HG03280 (cell line): ENCODE data around the gene MCM5.
"Not testable (repeated sequence)": the region's sequence is repeated elsewhere in the genome, so short reads cannot be mapped to it uniquely, and the experiment has no call there.

ENCODE experiments used
- ATAC-seq: cut with Tn5 transposase; IDR thresholded peaks from one replicate; pipeline ENCODE4 v1.9.1; 2021; ENCODE audit warnings: mild to moderate bottlenecking, moderate library complexity; ENCODE audit not compliant: unreplicated experiment

MCM5 gene

GRCh38 chr22:35450824-35451569 lies 51.1 kb downstream of the MCM5 start:
- ATAC-seq: no peak

- no peak for ATAC-seq
Measured at GRCh38 chr22:35451592-35451991, 51.7 kb downstream of the MCM5 start.

GRCh38 chr22:35452351-35452781 lies 52.4 kb downstream of the MCM5 start:
- ATAC-seq: no peak

GRCh38 chr22:35452810-35453743 lies 53.1 kb downstream of the MCM5 start:
- ATAC-seq: no peak

GRCh38 chr22:35454416-35455054 lies 54.6 kb downstream of the MCM5 start:
- ATAC-seq: no peak

- ATAC-seq: no peak
Measured at GRCh38 chr22:35455529-35455928, 55.6 kb downstream of the MCM5 start.

GRCh38 chr22:35456757-35457156 lies 56.8 kb downstream of the MCM5 start:
- ATAC-seq: no peak

- ATAC-seq: no peak
Measured at GRCh38 chr22:35457729-35458546, 58.0 kb downstream of the MCM5 start.

GRCh38 chr22:35458547-35459422 lies 58.8 kb downstream of the MCM5 start:
- ATAC-seq: no peak

GRCh38 chr22:35459423-35459894 lies 59.5 kb downstream of the MCM5 start:
- ATAC-seq: no peak

- not testable (repeated sequence) for ATAC-seq
Measured at GRCh38 chr22:35459976-35460375, 60.0 kb downstream of the MCM5 start.

- no peak for ATAC-seq
Measured at GRCh38 chr22:35460688-35461087, 60.7 kb downstream of the MCM5 start.

- ATAC-seq: no peak
Measured at GRCh38 chr22:35462498-35463230, 62.7 kb downstream of the MCM5 start.

GRCh38 chr22:35463231-35463933 lies 63.4 kb downstream of the MCM5 start:
- no peak for ATAC-seq

- ATAC-seq: no peak
Measured at GRCh38 chr22:35464399-35464798, 64.5 kb downstream of the MCM5 start.

GRCh38 chr22:35465109-35465701 lies 65.3 kb downstream of the MCM5 start:
- ATAC-seq: no peak

- no peak for ATAC-seq
Measured at GRCh38 chr22:35467681-35468434, 67.9 kb downstream of the MCM5 start.
